ENCODE data around the gene FARS2.
"Not testable (repeated sequence)": the region's sequence is repeated elsewhere in the genome, so short reads cannot be mapped to it uniquely, and the experiment has no call there.

DNA sequence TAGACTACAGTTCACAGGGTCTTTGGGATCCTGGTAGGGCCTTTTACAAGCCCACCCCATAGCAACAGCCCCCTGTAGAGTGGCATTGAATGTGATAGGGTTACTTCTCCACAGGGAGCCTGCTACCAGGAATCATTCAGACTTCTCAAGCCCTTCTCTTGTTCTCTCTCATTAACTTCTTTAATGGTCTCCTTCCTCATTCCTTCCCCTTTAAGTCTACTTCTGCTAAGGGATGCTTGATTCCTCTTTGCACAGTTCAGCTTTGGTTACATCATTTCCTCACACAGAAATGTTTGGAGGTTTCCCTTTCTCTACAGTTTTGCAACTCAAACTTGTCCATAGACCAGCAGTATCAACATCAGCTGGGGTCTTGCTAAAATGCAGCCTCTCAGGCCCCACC lies 437.8 kb downstream of the FARS2 start:
- TF ChIP-seq, protein P1, sequence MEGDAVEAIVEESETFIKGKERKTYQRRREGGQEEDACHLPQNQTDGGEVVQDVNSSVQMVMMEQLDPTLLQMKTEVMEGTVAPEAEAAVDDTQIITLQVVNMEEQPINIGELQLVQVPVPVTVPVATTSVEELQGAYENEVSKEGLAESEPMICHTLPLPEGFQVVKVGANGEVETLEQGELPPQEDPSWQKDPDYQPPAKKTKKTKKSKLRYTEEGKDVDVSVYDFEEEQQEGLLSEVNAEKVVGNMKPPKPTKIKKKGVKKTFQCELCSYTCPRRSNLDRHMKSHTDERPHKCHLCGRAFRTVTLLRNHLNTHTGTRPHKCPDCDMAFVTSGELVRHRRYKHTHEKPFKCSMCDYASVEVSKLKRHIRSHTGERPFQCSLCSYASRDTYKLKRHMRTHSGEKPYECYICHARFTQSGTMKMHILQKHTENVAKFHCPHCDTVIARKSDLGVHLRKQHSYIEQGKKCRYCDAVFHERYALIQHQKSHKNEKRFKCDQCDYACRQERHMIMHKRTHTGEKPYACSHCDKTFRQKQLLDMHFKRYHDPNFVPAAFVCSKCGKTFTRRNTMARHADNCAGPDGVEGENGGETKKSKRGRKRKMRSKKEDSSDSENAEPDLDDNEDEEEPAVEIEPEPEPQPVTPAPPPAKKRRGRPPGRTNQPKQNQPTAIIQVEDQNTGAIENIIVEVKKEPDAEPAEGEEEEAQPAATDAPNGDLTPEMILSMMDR (CRISPR knock-in tag; IDR thresholded peaks at IDR 0.05): not testable (repeated sequence)
- TF ChIP-seq CEBPB (IDR thresholded peaks at IDR 0.05; ENCODE audit: borderline replicate concordance, low read depth, low read length); EZH2 (conservative IDR thresholded peaks at IDR 0.05; ENCODE audit: low read depth, low read length); EED (CRISPR knock-in tag; IDR thresholded peaks at IDR 0.05); FOXP1 (IDR thresholded peaks at IDR 0.05); FOXP1 (CRISPR knock-in tag; IDR thresholded peaks at IDR 0.05): not testable (repeated sequence)
- TF ChIP-seq, protein P2, sequence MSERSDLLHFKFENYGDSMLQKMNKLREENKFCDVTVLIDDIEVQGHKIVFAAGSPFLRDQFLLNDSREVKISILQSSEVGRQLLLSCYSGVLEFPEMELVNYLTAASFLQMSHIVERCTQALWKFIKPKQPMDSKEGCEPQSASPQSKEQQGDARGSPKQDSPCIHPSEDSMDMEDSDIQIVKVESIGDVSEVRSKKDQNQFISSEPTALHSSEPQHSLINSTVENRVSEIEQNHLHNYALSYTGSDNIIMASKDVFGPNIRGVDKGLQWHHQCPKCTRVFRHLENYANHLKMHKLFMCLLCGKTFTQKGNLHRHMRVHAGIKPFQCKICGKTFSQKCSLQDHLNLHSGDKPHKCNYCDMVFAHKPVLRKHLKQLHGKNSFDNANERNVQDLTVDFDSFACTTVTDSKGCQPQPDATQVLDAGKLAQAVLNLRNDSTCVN (CRISPR knock-in tag; IDR thresholded peaks at IDR 0.05; ENCODE audit: borderline replicate concordance): not testable (repeated sequence)
- TF ChIP-seq, protein P3, sequence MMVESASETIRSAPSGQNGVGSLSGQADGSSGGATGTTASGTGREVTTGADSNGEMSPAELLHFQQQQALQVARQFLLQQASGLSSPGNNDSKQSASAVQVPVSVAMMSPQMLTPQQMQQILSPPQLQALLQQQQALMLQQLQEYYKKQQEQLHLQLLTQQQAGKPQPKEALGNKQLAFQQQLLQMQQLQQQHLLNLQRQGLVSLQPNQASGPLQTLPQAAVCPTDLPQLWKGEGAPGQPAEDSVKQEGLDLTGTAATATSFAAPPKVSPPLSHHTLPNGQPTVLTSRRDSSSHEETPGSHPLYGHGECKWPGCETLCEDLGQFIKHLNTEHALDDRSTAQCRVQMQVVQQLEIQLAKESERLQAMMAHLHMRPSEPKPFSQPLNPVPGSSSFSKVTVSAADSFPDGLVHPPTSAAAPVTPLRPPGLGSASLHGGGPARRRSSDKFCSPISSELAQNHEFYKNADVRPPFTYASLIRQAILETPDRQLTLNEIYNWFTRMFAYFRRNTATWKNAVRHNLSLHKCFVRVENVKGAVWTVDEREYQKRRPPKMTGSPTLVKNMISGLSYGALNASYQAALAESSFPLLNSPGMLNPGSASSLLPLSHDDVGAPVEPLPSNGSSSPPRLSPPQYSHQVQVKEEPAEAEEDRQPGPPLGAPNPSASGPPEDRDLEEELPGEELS (CRISPR knock-in tag; IDR thresholded peaks at IDR 0.05): not testable (repeated sequence)

Data from HepG2 (cell line).